Mucosa of descending colon (tissue), 3 donors: ENCODE data around the gene KRT86. TPM values are rescaled to one million over a fixed set of nuclear protein-coding genes. Genes with fewer than 3 reads are reported as not detected.
A peak's percentile ranks its signal among the peaks of the same experiment; 100 is the strongest.
"Not testable (repeated sequence)": the region's sequence is repeated elsewhere in the genome, so short reads cannot be mapped to it uniquely, and the experiment has no call there.

Source experiments
- ATAC-seq: fragments of 200-7000 bp; cut with Tn5 transposase; one replicate; pipeline ENCODE4 v1.9.1; 2020; ENCODE audit warnings: mild to moderate bottlenecking, moderate library complexity
- DNase-seq, 3 donors: peaks; one replicate each; pipeline ENCODE4 v3.0.0-alpha.2; 2020
- H3K36me3 ChIP-seq: fragments of 200-600 bp; one replicate; pipeline ENCODE4 v1.8.0; 2021; ENCODE audit warnings: low read depth, mild to moderate bottlenecking
- H3K4me1 ChIP-seq: fragments of 200-600 bp; one replicate; pipeline ENCODE4 v1.8.0; 2021; ENCODE audit warnings: low read depth, mild to moderate bottlenecking
- H3K4me3 ChIP-seq: fragments of 200-600 bp; one replicate; pipeline ENCODE4 v1.8.0; 2021; ENCODE audit warnings: mild to moderate bottlenecking
- H3K9me3 ChIP-seq: fragments of 200-600 bp; one replicate; pipeline ENCODE4 v1.8.0; 2021; ENCODE audit warnings: mild to moderate bottlenecking
- CTCF ChIP-seq: fragments of 200-600 bp; IDR thresholded peaks from one replicate; pipeline ENCODE4 v1.8.0; 2022; ENCODE audit warnings: antibody characterized with exemption, mild to moderate bottlenecking
- intact Hi-C, 2 donors: fragments of 100-400 bp; cut with DNase I in 1 of 2; cut with micrococcal nuclease in 1 of 2; formaldehyde crosslinking; loops; one replicate each; pipeline versions ENCODE4 v1.11.0 to v1.11.1; 2022; cut with DNase I, micrococcal nuclease
- total RNA-seq, 3 donors: library from RNA; stranded (reverse); fragmentation: NEBNext Ultra II Directional in 2 of 3; extraction: Animal tissue kit (Norgen Biotek cat#: 25700) in 2 of 3; gene quantifications; one replicate each; pipeline versions ENCODE4 v1.2.1 to v1.2.4, GENCODE V29; 2021 to 2023
- donor health status: DM: no; HTN: no; CAD: no; lungs with moderate emphysema.
- donor health status: DM: no; HTN: no; CAD: no.
- donor health status: DM: no; HTN: yes; CAD: no.

Gene KRT86
- total RNA-seq, 3 donors from 2014 or later = 0.35 to 0.58 TPM; not detected in 1

- TF ChIP-seq CTCF = no peak
- intact Hi-C loops = no loop called here
- Histone ChIP-seq H3K4me3 (no peak overlapping the region), H3K9me3 (no peaks in the 10 kb centered on the region), H3K36me3 (no peaks in the 10 kb centered on the region), H3K4me1 (peaks cover 3% of the 10 kb centered on the region)
- ATAC-seq = no peak
- DNase-seq = no peak
Observed at GRCh38 chr12:52257074-52257551, 17.3 kb upstream of the KRT86 start.

GRCh38 chr12:52257922-52258321, 16.5 kb upstream of the KRT86 start:
- DNase-seq, ATAC-seq, H3K9me3 ChIP-seq, H3K4me3 ChIP-seq, intact Hi-C loops, H3K4me1 ChIP-seq, H3K36me3 ChIP-seq: not testable (repeated sequence)

GRCh38 chr12:52258335-52258901, 16.0 kb upstream of the KRT86 start:
- peak; percentile 67 for ATAC-seq
- intact Hi-C loops = no loop called here

GRCh38 chr12:52259657-52260243, 14.7 kb upstream of the KRT86 start:
- Histone ChIP-seq H3K4me3 (no peak overlapping the region), H3K36me3 (no peaks in the 10 kb centered on the region), H3K4me1 (peaks cover 3% of the 10 kb centered on the region), H3K9me3 (no peaks in the 10 kb centered on the region)
- no peak for DNase-seq
- no peak for ATAC-seq
- TF ChIP-seq CTCF = no peak
- intact Hi-C loops = no loop called here

More at GRCh38 chr12:52258335-52258901, 16.0 kb upstream of the KRT86 start:
- Histone ChIP-seq H3K36me3 (no peaks in the 10 kb centered on the region), H3K4me1 (peaks cover 3% of the 10 kb centered on the region), H3K9me3 (no peaks in the 10 kb centered on the region), H3K4me3 (no peak overlapping the region)
- peak in 2 of 3 donors; percentile 29 to 51 for DNase-seq
- no peak for TF ChIP-seq CTCF

GRCh38 chr12:52260361-52261207, 13.9 kb upstream of the KRT86 start:
- no peaks in the 10 kb centered on the region for H3K9me3 ChIP-seq
- no peak for ATAC-seq
- H3K36me3 ChIP-seq = no peaks in the 10 kb centered on the region
- DNase-seq = no peak
- TF ChIP-seq CTCF = no peak
- intact Hi-C loops = no loop called here
- no peak overlapping the region for H3K4me3 ChIP-seq
- peaks cover 3% of the 10 kb centered on the region for H3K4me1 ChIP-seq

GRCh38 chr12:52261208-52261484, 13.3 kb upstream of the KRT86 start:
- H3K9me3 ChIP-seq = no peaks in the 10 kb centered on the region
- DNase-seq (no peak), ATAC-seq (no peak)
- intact Hi-C loops = no loop called here
- no peak overlapping the region for H3K4me3 ChIP-seq
- no peaks in the 10 kb centered on the region for H3K36me3 ChIP-seq
- peaks cover 3% of the 10 kb centered on the region for H3K4me1 ChIP-seq
- TF ChIP-seq CTCF = no peak
